ENCODE measurements around the gene NBPF1.
"Not testable (repeated sequence)": the region's sequence is repeated elsewhere in the genome, so short reads cannot be mapped to it uniquely, and the experiment has no call there.

NBPF1 gene

DNA sequence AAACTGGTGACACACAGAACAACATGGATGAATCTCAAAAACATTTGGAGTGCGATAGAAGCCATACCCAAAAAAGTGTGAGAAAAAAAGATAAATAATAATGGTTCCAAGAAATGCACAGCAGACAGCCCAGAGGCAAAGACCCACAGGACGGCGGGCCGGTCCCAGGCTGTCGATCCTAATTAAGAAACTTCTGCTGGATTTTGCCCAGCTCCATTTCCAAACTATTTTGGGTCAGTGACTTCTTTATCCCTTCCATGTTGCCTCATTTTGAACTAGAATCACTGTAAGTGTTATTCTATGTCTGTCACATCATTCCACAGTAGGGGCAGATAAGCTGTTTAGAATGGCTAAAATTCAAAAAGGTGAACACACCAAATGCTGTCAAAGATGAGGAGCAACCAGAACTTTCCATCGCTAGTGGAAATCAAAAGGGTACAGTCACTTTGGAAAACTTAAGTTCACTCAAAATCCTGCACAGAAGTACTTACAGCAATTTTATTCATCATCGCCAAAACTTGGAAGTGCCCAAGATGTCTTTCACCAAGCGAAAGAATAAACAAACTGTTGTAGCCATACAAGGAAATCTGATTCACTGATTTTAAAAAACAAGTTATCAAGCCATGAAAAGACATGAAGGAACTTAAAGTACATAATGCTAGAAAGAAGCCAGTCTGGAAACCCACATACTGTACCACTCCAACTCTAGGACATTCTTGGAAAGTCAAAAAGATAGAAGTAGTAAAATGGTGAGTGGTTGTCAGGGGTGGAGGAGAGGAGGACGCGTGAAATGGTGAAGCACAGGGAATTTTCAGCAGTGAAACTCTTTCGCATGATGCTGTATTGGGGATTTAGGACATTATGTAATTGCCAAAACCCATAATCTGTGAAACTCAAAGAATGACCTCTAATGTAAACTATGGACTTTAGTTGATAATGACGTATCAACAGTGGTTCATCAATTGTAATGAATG lies 7.5 kb downstream of the NBPF1 start:
- DNase-seq = no peak

DNA sequence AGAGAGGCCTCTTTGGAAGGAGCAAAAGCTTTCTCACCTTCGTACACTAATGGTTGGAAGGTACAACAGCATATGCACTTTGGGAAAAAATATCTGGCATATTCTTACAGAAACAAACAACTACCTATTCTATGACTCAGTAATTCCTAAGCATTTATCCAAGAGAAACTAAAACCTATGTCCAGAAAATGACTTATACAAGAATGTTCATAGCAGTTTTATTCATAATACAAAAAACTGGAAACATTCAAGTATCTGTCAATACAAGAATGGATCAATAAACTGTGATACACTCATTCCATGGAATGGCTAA lies 8.2 kb downstream of the NBPF1 start:
- DNase-seq = no peak

GRCh38 chr1:16604514-16605212 lies 8.7 kb downstream of the NBPF1 start:
- not testable (repeated sequence) for DNase-seq

- not testable (repeated sequence) for DNase-seq
These were observed 9.7 kb downstream of the NBPF1 start for GRCh38 chr1:16603623-16604022.

GRCh38 chr1:16602336-16603011 lies 10.9 kb downstream of the NBPF1 start:
- DNase-seq = not testable (repeated sequence)

DNA sequence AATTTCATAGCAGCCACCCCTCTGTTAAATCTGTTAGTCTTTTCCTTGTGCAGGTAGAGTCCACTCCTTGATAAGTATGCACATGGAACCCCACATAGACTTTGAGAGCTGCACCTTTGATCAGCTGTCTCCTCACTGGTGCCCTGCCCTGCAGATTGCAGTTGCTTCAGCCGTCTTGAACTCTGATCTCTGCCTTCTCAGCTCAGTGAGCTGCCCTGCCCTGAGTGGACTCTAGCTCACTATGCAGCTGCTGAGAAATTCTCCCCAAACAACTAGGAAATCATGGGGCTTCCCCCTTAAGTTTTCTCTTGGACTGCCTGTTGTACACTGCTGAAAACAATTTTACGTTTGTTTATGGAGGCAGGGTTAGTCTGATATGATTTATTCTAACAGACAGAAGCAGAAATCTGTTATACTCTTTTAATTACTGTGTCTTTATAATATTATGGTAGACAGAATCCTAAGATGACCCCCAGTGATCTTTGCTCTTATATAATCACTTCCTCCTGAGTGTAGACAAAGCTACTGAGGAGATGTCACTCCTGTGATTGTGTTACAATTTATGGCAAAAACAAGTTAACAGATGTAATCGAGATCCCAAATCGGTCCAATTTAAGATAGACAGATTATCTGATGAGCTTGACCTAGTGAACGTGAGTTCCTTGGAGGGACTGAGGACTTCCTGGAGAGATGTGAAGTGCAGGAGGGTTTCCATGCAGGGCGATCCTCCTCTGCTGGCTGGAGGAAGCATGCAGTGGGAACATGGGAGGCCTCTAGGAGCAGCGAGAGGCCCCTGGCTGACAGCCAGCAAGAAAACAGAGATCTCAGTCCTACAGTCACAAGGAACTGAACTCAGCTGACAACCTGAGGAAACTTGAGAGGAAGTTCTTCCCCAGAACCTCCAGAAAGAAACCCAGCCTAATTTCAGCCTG lies 12.2 kb downstream of the NBPF1 start:
- not testable (repeated sequence) for DNase-seq

DNA sequence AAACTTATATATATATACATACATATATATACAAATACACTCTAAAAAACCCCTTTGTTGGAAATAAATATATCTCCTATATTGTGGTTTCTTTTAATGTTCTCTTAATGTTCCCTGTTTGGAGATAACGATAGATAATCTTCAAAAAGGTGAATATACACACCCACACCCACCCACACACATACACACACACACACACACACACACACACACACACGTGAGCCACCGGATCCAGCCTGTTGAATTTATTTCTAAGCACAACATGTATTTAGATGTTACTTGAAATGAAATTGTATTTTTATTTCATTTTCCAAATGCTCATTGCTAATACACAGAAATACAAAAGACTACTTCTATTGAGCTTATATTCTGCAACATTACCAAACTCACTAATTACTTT lies 14.0 kb downstream of the NBPF1 start:
- not testable (repeated sequence) for DNase-seq

GRCh38 chr1:16595216-16595615 lies 18.1 kb downstream of the NBPF1 start:
- not testable (repeated sequence) for DNase-seq

DNA sequence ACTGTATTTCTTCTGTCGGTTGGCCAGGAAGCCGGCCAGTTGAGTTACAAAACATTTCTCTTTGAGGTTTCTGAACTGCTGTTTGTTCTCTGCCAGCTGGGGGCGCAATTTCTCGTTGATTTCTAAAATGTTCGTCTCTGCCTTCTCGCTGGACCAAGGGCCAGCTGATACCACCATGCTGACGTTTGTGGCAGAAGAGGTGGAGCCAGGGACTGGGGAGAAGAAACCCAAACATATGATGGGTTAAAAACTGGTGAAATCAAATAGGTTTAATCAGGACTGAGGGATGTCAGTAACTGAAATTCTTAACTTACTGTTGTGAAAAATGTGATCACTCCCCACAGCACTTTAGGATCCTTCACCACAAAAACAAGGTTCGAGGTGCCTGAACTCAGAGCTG lies 21.5 kb downstream of the NBPF1 start:
- DNase-seq = not testable (repeated sequence)

DNA sequence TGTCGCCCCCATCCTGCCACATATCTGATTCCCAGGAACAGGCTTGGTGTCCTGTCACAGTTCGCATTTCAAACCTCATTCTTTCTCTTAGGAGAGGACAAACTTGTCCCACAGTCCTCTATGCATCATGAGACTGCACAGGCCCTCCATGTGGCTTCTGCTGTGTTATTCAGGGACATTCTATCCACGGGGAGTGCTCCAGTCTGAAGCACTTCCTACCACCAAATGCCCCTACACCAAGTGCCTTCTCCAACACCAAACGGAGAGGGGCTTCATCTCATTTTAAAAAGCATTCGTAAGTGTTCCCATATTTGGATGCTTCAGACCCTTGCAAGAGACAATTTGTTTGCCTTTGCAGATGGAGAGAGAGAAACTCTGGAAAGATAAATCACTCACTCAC lies 25.3 kb downstream of the NBPF1 start:
- not testable (repeated sequence) for DNase-seq

GRCh38 chr1:16587639-16588038 lies 25.7 kb downstream of the NBPF1 start:
- DNase-seq = not testable (repeated sequence)

DNA sequence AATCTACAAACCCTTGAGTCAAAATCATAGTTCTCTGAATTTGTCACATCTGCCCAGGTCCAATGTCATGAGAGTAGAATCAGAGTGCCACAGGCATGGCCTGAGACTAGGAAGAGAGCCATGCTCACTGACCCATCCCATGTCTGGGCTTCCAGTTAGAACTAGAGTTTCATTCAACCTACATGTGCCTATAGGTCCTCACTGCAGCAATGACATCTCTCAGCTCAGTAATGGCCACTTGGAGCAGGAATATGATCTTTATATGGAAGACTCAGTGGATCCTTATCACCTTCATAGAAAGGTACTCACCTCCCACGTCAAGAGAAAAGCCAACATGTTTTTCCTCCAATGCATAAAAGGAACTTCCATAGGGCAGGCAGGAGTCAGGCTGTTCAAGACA lies 48.0 kb downstream of the NBPF1 start:
- DNase-seq = not testable (repeated sequence)

- not testable (repeated sequence) for DNase-seq
These were observed 52.3 kb downstream of the NBPF1 start for GRCh38 chr1:16561035-16561434.

- not testable (repeated sequence) for DNase-seq
These were observed 52.9 kb downstream of the NBPF1 start for GRCh38 chr1:16560498-16560897.

DNA sequence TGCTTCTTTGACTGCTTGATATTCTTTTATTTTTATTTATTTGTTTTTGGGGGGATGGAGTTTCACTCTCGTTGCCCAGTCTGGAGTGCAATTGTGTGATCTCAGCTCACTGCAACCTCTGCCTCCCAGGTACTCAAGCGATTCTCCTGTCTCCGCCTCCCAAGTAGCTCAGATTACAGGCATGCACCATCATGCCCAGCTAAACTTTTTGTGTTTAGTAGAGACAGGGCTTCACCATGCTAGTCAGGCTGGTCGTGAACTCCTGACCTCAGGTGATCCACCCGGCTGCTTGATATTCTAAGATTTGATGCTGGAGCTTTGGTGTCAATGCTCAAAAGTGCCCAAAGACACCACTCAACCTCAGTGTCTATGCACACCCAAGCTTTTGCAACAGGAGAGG lies 53.7 kb downstream of the NBPF1 start:
- DNase-seq = not testable (repeated sequence)

DNA sequence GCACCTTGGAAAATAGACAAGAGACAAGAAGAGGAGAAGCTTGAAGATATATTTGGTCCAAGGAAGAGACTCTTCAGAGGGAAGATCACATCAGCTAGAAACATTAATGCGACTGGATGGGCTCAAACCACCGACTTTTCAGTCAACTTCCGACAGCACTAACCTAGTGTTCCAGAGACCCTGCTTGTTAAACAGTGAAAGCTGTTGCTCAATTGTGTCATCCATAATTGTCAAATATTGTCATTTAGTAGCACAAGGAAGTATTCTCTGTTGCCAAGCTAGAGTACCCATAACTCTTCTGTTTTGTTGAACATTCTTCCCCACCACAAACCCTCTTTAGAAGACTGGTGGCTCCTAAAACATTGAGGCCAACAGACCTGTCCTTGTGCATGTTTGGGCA lies 56.3 kb downstream of the NBPF1 start:
- DNase-seq = not testable (repeated sequence)

GRCh38 chr1:16553244-16553643 lies 60.1 kb downstream of the NBPF1 start:
- not testable (repeated sequence) for DNase-seq

- not testable (repeated sequence) for DNase-seq
These were observed 63.0 kb downstream of the NBPF1 start for GRCh38 chr1:16550212-16550918.

DNA sequence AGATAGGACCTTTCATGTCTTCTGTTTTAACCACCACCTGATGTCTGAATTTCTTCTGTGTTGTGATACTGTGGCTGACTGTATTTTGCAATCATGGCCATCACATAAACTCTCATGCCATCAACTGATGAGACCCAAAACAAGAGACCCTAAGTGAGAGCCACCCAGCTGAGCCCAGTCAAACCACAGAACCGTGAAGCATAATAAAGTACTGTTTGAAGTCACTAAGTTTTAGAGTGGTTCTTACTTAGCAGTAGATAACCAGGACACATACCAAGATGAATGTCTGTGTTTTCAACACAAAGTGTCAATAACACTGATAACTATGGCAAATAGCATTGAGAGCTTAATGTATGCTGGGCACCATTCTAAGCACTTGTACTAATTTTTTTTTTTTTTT lies 63.8 kb downstream of the NBPF1 start:
- DNase-seq = not testable (repeated sequence)

GRCh38 chr1:16547502-16548241 lies 65.7 kb downstream of the NBPF1 start:
- not testable (repeated sequence) for DNase-seq

DNA sequence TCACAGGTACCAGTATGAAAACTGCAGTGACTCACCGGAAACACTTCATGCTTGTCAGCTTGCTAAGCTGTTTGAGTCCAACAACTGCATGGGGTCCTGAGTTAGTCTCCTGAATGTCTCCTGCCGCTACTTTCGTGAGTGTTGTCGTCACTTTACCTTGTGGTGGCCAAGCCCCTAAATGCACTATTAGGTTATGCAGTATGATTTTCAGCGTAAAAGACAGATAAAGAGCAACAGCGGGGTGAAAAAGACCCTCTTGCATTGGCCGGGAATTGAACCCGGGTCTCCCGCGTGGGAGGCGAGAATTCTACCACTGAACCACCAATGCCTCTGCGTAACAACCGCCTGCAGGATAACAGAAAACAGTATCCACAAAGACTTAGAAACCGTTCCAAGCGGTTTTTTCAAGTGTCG lies 67.7 kb downstream of the NBPF1 start:
- DNase-seq = peak; percentile 66
